Measurements from ENCODE around the gene CAND1.

DNA sequence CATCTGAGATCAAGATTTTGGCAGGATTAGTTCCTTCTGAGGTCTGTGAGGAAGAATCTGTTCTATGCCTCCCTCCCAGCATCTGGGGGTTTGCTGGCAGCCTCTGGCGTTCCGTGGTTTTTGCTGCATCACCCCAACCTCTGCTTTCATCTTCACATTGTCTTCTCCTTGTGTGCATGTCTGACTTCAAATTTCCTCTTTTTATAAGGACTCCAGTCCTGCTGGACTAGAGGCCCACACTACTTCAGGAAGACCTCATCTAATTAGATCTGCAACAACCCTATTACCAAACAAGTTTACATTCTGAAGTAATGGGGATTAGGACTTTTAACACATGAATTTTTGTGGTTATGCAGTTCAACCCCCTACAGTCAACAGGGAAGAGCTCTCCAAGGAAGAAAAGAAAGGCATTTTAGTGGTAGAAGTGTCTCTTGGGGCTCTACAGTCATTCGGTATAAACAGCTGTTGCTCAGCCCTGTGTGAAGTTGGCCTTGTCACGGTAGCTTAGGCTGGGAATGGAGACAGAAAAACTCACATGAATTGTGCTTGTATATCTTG is 89.7 kb downstream of the CAND1 start:
- TF ChIP-seq EP300 (IDR thresholded peaks at IDR 0.05) (no peak), POLR2AphosphoS5 (IDR thresholded peaks at IDR 0.05) (no peak), POLR2A (IDR thresholded peaks at IDR 0.05) (no peak)
- TF ChIP-seq, protein P1, sequence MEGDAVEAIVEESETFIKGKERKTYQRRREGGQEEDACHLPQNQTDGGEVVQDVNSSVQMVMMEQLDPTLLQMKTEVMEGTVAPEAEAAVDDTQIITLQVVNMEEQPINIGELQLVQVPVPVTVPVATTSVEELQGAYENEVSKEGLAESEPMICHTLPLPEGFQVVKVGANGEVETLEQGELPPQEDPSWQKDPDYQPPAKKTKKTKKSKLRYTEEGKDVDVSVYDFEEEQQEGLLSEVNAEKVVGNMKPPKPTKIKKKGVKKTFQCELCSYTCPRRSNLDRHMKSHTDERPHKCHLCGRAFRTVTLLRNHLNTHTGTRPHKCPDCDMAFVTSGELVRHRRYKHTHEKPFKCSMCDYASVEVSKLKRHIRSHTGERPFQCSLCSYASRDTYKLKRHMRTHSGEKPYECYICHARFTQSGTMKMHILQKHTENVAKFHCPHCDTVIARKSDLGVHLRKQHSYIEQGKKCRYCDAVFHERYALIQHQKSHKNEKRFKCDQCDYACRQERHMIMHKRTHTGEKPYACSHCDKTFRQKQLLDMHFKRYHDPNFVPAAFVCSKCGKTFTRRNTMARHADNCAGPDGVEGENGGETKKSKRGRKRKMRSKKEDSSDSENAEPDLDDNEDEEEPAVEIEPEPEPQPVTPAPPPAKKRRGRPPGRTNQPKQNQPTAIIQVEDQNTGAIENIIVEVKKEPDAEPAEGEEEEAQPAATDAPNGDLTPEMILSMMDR (IDR thresholded peaks at IDR 0.05) = no peak
